ENCODE measurements around the gene OSBPL10. TPM values are rescaled to one million over a fixed set of nuclear protein-coding genes. Genes with fewer than 3 reads are reported as not detected.

The OSBPL10 gene, protein sequence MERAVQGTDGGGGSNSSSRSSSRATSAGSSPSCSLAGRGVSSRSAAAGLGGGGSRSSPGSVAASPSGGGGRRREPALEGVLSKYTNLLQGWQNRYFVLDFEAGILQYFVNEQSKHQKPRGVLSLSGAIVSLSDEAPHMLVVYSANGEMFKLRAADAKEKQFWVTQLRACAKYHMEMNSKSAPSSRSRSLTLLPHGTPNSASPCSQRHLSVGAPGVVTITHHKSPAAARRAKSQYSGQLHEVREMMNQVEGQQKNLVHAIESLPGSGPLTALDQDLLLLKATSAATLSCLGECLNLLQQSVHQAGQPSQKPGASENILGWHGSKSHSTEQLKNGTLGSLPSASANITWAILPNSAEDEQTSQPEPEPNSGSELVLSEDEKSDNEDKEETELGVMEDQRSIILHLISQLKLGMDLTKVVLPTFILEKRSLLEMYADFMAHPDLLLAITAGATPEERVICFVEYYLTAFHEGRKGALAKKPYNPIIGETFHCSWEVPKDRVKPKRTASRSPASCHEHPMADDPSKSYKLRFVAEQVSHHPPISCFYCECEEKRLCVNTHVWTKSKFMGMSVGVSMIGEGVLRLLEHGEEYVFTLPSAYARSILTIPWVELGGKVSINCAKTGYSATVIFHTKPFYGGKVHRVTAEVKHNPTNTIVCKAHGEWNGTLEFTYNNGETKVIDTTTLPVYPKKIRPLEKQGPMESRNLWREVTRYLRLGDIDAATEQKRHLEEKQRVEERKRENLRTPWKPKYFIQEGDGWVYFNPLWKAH
- total RNA-seq, result 100 to 1,000 TPM in 1 of 2 donors, 10 to 100 TPM in 1; 82.8 to 127 TPM

DNA sequence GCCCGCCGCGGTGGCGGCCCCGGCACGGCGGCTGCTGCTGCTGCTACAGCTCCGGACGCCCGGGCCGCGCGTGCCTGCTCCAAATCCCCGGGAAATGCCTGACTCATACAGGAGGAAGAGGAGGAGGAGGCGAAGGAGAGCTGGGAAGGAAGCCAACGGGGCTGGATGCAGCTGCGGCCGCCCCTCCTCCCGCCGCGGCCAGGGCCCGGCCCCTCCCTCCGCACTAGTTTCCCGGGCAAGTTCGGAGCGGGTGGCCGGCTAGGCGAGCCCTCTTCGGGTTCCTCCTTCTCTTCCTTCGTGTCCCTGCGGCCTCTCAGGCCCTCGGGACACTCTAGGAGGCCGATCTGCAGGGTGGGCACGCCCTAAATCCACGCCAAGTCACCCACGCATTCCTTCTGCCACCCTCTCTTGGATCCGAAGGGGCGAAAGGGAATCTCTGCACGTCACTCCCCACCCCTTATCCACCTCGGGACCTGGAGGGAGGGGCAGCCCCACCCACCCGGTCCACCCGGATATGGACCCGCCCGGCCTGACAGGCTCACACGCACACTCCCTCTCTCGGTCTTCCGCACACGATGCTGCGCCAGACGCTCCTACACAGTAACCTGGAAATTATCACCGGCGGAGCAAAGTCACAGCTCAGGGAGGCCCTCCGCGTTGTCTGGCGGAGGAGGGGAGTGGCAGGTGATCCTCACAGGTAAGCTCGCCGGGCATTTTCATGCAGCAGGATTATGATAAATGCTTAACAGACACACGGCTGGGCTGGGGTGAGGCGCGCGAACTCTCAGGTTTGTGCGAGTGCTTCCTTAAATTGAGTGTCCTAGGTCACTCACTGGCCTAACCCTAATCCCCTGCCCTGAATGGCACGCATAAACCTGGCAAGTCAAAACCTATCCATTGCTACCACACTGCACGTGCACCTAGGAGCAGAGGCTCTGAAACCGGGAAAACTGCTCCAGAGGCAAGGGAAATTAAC, at the start of gene OSBPL10, which contains the start of gene ZNF860:
Gene OSBPL10 (minus strand): TSS at position 57 of the 976 bp plus-strand sequence. CDS start 83 bp downstream, outside the sequence.
Gene ZNF860 (plus strand): TSS at position 545 of the 976 bp plus-strand sequence. CDS start 7,330 bp downstream, outside the sequence.
- TF ChIP-seq POLR2A (IDR thresholded peaks at IDR 0.05), result peak; percentile 54
- TF ChIP-seq CTCF (IDR thresholded peaks at IDR 0.05), result peak in 2 of 4 experiments; percentile 11 to 18
- TF ChIP-seq POLR2AphosphoS5 (IDR thresholded peaks at IDR 0.05), result peak; percentile 55

DNA sequence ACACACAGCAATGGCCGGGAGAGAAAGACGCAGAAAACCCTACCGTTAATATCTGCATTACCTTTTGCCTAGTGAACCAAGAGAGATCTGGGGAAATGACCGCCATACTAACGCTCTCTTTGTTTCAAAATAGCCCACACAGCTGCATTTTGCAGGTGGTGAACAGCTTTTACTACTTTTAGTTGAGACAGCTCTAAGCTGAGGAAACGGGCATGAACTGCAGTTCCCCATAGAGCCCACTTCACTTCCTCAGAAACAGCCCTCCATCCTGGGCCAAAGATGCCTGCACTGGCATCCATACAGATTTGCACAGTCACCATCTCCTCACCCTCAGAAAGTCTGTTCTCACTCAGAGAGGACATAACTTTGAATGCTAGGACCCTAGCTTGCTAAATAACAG, 45.5 kb upstream of the OSBPL10 start:
- Histone ChIP-seq H3K27ac (no peak overlapping the region), H3K36me3 (no peaks in the 10 kb centered on the region), H3K4me3 (no peak overlapping the region), H3K9me3 (no peaks in the 10 kb centered on the region), H3K4me1 (replicated peaks) (peaks cover 3% of the 10 kb centered on the region), H3K27me3 (replicated peaks; ENCODE audit: insufficient read depth) (no peaks in the 10 kb centered on the region)
- DNase-seq (ENCODE audit: low spot score), result no peak
- intact Hi-C loops (cut with DNase I), result no loop called here
- 93% methylated on average over 6 of the region's 6 CpGs for WGBS
- no peak for TF ChIP-seq CTCF (IDR thresholded peaks at IDR 0.05)
- TF ChIP-seq POLR2AphosphoS5 (IDR thresholded peaks at IDR 0.05), result no peak
- TF ChIP-seq POLR2A (IDR thresholded peaks at IDR 0.05), result no peak

More for the DNA sequence above, at the start of gene OSBPL10, which contains the start of gene ZNF860:
- H3K4me3 ChIP-seq, result peak within 1 kb of the TSS; percentile 60 to 73
- peak within 1 kb of the TSS; percentile 81 to 83 for H3K27ac ChIP-seq
- no peaks in the 10 kb centered on the region for H3K27me3 ChIP-seq (replicated peaks; ENCODE audit: insufficient read depth)
- peak; percentile 88 for DNase-seq (ENCODE audit: low spot score)
- 4% methylated on average over 59 of the region's 65 CpGs for WGBS
- H3K4me1 ChIP-seq (replicated peaks), result no peaks in the 10 kb centered on the region
- H3K36me3 ChIP-seq, result no peaks in the 10 kb centered on the region
- intact Hi-C loops (cut with DNase I), result loop anchor here (5.0 kb wide), 2 partner anchors 126 to 179 kb away; partner anchors contain the start of gene GPD1L
- no peaks in the 10 kb centered on the region for H3K9me3 ChIP-seq

GRCh38 chr3:32022947-32023346, 41.9 kb upstream of the OSBPL10 start:
- intact Hi-C loops (cut with DNase I), result no loop called here
- Histone ChIP-seq H3K4me3 (no peak overlapping the region), H3K36me3 (no peaks in the 10 kb centered on the region), H3K27me3 (replicated peaks; ENCODE audit: insufficient read depth) (no peaks in the 10 kb centered on the region), H3K27ac (no peak overlapping the region), H3K9me3 (no peaks in the 10 kb centered on the region), H3K4me1 (replicated peaks) (no peaks in the 10 kb centered on the region)
- no peak for DNase-seq (ENCODE audit: low spot score)
- TF ChIP-seq POLR2A (IDR thresholded peaks at IDR 0.05), result no peak
- WGBS, result 82% methylated on average over 2 of the region's 2 CpGs

DNA sequence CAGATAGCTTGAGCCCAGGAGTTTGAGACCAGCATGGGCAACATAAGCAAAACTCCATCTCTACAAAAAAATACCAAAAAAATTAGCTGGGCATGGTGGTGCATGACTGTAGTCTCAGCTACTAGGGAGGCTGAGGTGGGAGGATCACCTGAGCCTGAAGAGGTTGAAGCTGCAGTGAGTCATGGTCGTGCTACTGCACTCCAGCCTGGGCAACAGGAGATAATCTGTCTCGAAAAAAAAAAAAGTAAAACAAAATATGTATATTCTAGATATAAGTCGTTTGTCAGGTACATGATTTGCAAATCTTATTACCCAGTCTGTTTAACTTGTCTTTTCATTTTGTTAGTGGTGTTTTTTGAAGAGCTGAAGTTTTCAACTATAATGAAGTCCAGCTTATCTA, 40.7 kb upstream of the OSBPL10 start:
- 75% methylated on average over 3 of the region's 3 CpGs for WGBS
- Histone ChIP-seq H3K36me3 (no peaks in the 10 kb centered on the region), H3K27ac (no peak overlapping the region), H3K4me3 (no peak overlapping the region), H3K4me1 (replicated peaks) (no peaks in the 10 kb centered on the region), H3K27me3 (replicated peaks; ENCODE audit: insufficient read depth) (no peaks in the 10 kb centered on the region), H3K9me3 (no peaks in the 10 kb centered on the region)
- DNase-seq (ENCODE audit: low spot score), result no peak
- TF ChIP-seq POLR2A (IDR thresholded peaks at IDR 0.05) (no peak), POLR2AphosphoS5 (IDR thresholded peaks at IDR 0.05) (no peak), CTCF (IDR thresholded peaks at IDR 0.05) (no peak)
- intact Hi-C loops (cut with DNase I), result no loop called here

All from prostate gland (tissue), 2 donors.